Embryonic facial prominence (tissue), 1 donor: ENCODE data around the gene C1orf35.

Experiments
- DNase-seq: peaks from one replicate; pipeline ENCODE4 v3.0.0-alpha.2; 2016; ENCODE audit errors: extremely low spot score

Gene C1orf35

GRCh38 chr1:228094432-228095016 lies 8.6 kb downstream of the C1orf35 start:
- DNase-seq, result no peak

GRCh38 chr1:228093050-228093906 lies 9.8 kb downstream of the C1orf35 start:
- no peak for DNase-seq

GRCh38 chr1:228092342-228093049 lies 10.6 kb downstream of the C1orf35 start:
- DNase-seq, result no peak

- DNase-seq, result no peak
These were observed 12.0 kb downstream of the C1orf35 start for GRCh38 chr1:228091084-228091483.

GRCh38 chr1:228090613-228091081 lies 12.5 kb downstream of the C1orf35 start:
- no peak for DNase-seq

GRCh38 chr1:228089519-228090380 lies 13.4 kb downstream of the C1orf35 start:
- DNase-seq, result no peak

- no peak for DNase-seq
These were observed 14.3 kb downstream of the C1orf35 start for GRCh38 chr1:228088586-228089498.

GRCh38 chr1:228087771-228088251 lies 15.3 kb downstream of the C1orf35 start:
- no peak for DNase-seq

GRCh38 chr1:228085287-228085951 lies 17.7 kb downstream of the C1orf35 start:
- no peak for DNase-seq

- no peak for DNase-seq
These were observed 18.3 kb downstream of the C1orf35 start for GRCh38 chr1:228084797-228085196.

- DNase-seq, result no peak
These were observed 18.8 kb downstream of the C1orf35 start for GRCh38 chr1:228084325-228084724.

GRCh38 chr1:228083871-228084278 lies 19.2 kb downstream of the C1orf35 start:
- DNase-seq, result no peak

- DNase-seq, result peak; percentile 34
These were observed 19.9 kb downstream of the C1orf35 start for GRCh38 chr1:228082918-228083870.

- DNase-seq, result peak; percentile 88
These were observed 20.8 kb downstream of the C1orf35 start, which contains the start of gene ARF1 for GRCh38 chr1:228082214-228082917. Gene ARF1 (plus strand): TSS chr1:228082708. CDS start chr1:228097115, 14,407 bp downstream.

- no peak for DNase-seq
These were observed 21.4 kb downstream of the C1orf35 start for GRCh38 chr1:228081578-228082213.

- no peak for DNase-seq
These were observed 22.0 kb downstream of the C1orf35 start for GRCh38 chr1:228081144-228081543.

GRCh38 chr1:228079601-228080263 lies 23.4 kb downstream of the C1orf35 start:
- no peak for DNase-seq
